ENCODE results near the gene HEXB.

HEXB gene

GRCh38 chr5:74639807-74640449 lies 45.1 kb upstream of the HEXB start:
- peaks cover 0 to 33% (median 13%) of the 10 kb centered on the region in 4 donors for H3K4me1 ChIP-seq
- DNase-seq: peak in 1 of 2 donors; percentile 31
- H3K9me3 ChIP-seq: no peaks in the 10 kb centered on the region
- intact Hi-C loops (cut with DNase I; ENCODE audit: low total_unique reads): loop anchor here (10.0 kb wide), 1 partner anchor 605 kb away; no protein-coding TSS in a partner anchor
- peak overlapping the region; percentile 50 to 63 for H3K27ac ChIP-seq
- no peaks in the 10 kb centered on the region for H3K27me3 ChIP-seq
- no peak for TF ChIP-seq CTCF (IDR thresholded peaks at IDR 0.05)
- peak overlapping the region; percentile 58 to 63 for H3K4me3 ChIP-seq
- no peaks in the 10 kb centered on the region for H3K36me3 ChIP-seq

GRCh38 chr5:74640450-74640953 lies 44.5 kb upstream of the HEXB start, which contains the start of gene ENC1:
ENC1 (minus strand) TSS chr5:74640728; CDS start chr5:74636485, 4,243 bp downstream.
- TF ChIP-seq CTCF (IDR thresholded peaks at IDR 0.05): peak; percentile 58 to 59
- intact Hi-C loops (cut with DNase I; ENCODE audit: low total_unique reads): loop anchor here (10.0 kb wide), 1 partner anchor 606 kb away; no protein-coding TSS in a partner anchor
- Histone ChIP-seq H3K27ac (peak within 1 kb of the TSS; percentile 50 to 63), H3K27me3 (no peaks in the 10 kb centered on the region), H3K4me3 (peak within 1 kb of the TSS; percentile 58 to 63), H3K4me1 (peaks cover 0 to 33% (median 13%) of the 10 kb centered on the region in 4 donors), H3K9me3 (no peaks in the 10 kb centered on the region), H3K36me3 (no peaks in the 10 kb centered on the region)
- peak; percentile 80 to 88 for DNase-seq

GRCh38 chr5:74640954-74641734 lies 43.9 kb upstream of the HEXB start:
- no peaks in the 10 kb centered on the region for H3K27me3 ChIP-seq
- intact Hi-C loops (cut with DNase I; ENCODE audit: low total_unique reads): loop anchor here (10.0 kb wide), 1 partner anchor 606 kb away; no protein-coding TSS in a partner anchor
- H3K4me1 ChIP-seq: peaks cover 0 to 33% (median 13%) of the 10 kb centered on the region in 4 donors
- peak overlapping the region; percentile 58 to 63 for H3K4me3 ChIP-seq
- peak; percentile 72 to 80 for DNase-seq
- H3K36me3 ChIP-seq: no peaks in the 10 kb centered on the region
- H3K27ac ChIP-seq: peak overlapping the region; percentile 50 to 63
- no peaks in the 10 kb centered on the region for H3K9me3 ChIP-seq
- TF ChIP-seq CTCF (IDR thresholded peaks at IDR 0.05): no peak

- peak overlapping the region; percentile 58 to 63 for H3K4me3 ChIP-seq
- H3K4me1 ChIP-seq: peaks cover 0 to 33% (median 13%) of the 10 kb centered on the region in 4 donors
- no peaks in the 10 kb centered on the region for H3K9me3 ChIP-seq
- intact Hi-C loops (cut with DNase I; ENCODE audit: low total_unique reads): loop anchor here (10.0 kb wide), 1 partner anchor 607 kb away; no protein-coding TSS in a partner anchor
- H3K27me3 ChIP-seq: no peaks in the 10 kb centered on the region
- peak overlapping the region; percentile 50 to 63 for H3K27ac ChIP-seq
- DNase-seq: peak in 1 of 2 donors; percentile 52
- peak; percentile 30 to 35 for TF ChIP-seq CTCF (IDR thresholded peaks at IDR 0.05)
- no peaks in the 10 kb centered on the region for H3K36me3 ChIP-seq
Observed at GRCh38 chr5:74641735-74642542, 43.1 kb upstream of the HEXB start.

GRCh38 chr5:74642543-74642863 lies 42.5 kb upstream of the HEXB start:
- Histone ChIP-seq H3K27me3 (no peaks in the 10 kb centered on the region), H3K9me3 (no peaks in the 10 kb centered on the region), H3K27ac (no peak overlapping the region), H3K4me1 (peaks cover 0 to 36% (median 14%) of the 10 kb centered on the region in 4 donors), H3K4me3 (no peak overlapping the region), H3K36me3 (no peaks in the 10 kb centered on the region)
- intact Hi-C loops (cut with DNase I; ENCODE audit: low total_unique reads): loop anchor here (10.0 kb wide), 1 partner anchor 608 kb away; no protein-coding TSS in a partner anchor
- TF ChIP-seq CTCF (IDR thresholded peaks at IDR 0.05): no peak
- DNase-seq: no peak
